ENCODE data around the gene SMIM24. TPM values are rescaled to one million over a fixed set of nuclear protein-coding genes. Genes with fewer than 3 reads are reported as not detected.

Gene SMIM24
- total RNA-seq, 1 experiment from 2014 or later: 1.9 TPM

- peaks cover 3% of the 10 kb centered on the region; the same call in 1 of the 2 replicates for H3K4me1 ChIP-seq (ENCODE audit: insufficient read depth, low read length)
- H3K4me2 ChIP-seq (ENCODE audit: insufficient read depth, insufficient read length, low read length): no peak overlapping the region
- no CpG with 5 or more reads among the region's 15 CpGs for WGBS (ENCODE audit: extremely low coverage, insufficient read length, low lambda C conversion rate)
- H3K9me3 Mint-ChIP-seq: no peaks in the 10 kb centered on the region; a peak in 1 of 5 replicates
- DNase-seq: no peak
- H2BK5ac ChIP-seq (ENCODE audit: insufficient read length, low read length): no peak overlapping the region
- H3K18ac ChIP-seq (ENCODE audit: insufficient read length, low read depth, low read length): no peak overlapping the region
- peaks cover 1% of the 10 kb centered on the region; the same call in 1 of the 2 replicates for H3K79me2 ChIP-seq (ENCODE audit: insufficient read depth, low read length)
- peaks cover 0 to 13% (median 2%) of the 10 kb centered on the region in 3 experiments; a peak in 5 of 7 replicates for H3K36me3 Mint-ChIP-seq (ENCODE audit: insufficient read depth in 1 of 3, low read depth in 3 of 3)
- no peak overlapping the region for H2BK120ac ChIP-seq (ENCODE audit: low read depth, low read length, poor library complexity, severe bottlenecking)
- H3K4ac ChIP-seq (ENCODE audit: low read depth, low read length): no peak overlapping the region
- H3T11ph ChIP-seq (ENCODE audit: low read length): no peak overlapping the region
- H2AFZ ChIP-seq (ENCODE audit: low read length): no peak overlapping the region
- H4K91ac ChIP-seq (ENCODE audit: insufficient read length, low read depth, low read length): no peak overlapping the region
- no peak overlapping the region for H3K4me3 Mint-ChIP-seq
- no peaks in the 10 kb centered on the region; the same call in 1 of the 2 replicates for H3K27me3 Mint-ChIP-seq (ENCODE audit: low read depth)
- no peak overlapping the region for H2AK5ac ChIP-seq (ENCODE audit: insufficient read length, low read length)
- H3K79me1 ChIP-seq (ENCODE audit: insufficient read depth, low read depth, low read length, poor library complexity, severe bottlenecking): no peaks in the 10 kb centered on the region
- no peak overlapping the region for H4K8ac ChIP-seq (replicated peaks; ENCODE audit: insufficient read length, low read depth, low read length)
- H2BK20ac ChIP-seq (ENCODE audit: low read depth, low read length, poor library complexity, severe bottlenecking): no peak overlapping the region
- TF ChIP-seq CTCF (conservative IDR thresholded peaks at IDR 0.05): no peak
- H2BK15ac ChIP-seq (ENCODE audit: low read depth, low read length): no peak overlapping the region
- H4K20me1 ChIP-seq (ENCODE audit: control insufficient read depth, insufficient read depth, insufficient read length): no peaks in the 10 kb centered on the region
- H3K27ac ChIP-seq (ENCODE audit: insufficient read length, low read depth, low read length): no peak overlapping the region
- no peaks in the 10 kb centered on the region for H3K27me3 ChIP-seq (ENCODE audit: insufficient read depth, low read length)
- H3K23ac ChIP-seq (ENCODE audit: insufficient read length, low read depth, low read length): no peak overlapping the region
- H3K14ac ChIP-seq (ENCODE audit: insufficient read depth, low read length): no peak overlapping the region; the same call in 1 of the 2 replicates
- H2BK12ac ChIP-seq (ENCODE audit: insufficient read length, low read depth, low read length): no peak overlapping the region
- H3K23me2 ChIP-seq (ENCODE audit: insufficient read length, low read depth, low read length, poor library complexity, severe bottlenecking): no peaks in the 10 kb centered on the region
- H3K9ac ChIP-seq (ENCODE audit: extremely low read depth, insufficient read length, low read length): no peak overlapping the region
- peaks cover 34 to 43% of the 10 kb centered on the region in 2 experiments for H3K4me1 Mint-ChIP-seq
- no peak overlapping the region for H4K5ac ChIP-seq (ENCODE audit: insufficient read length, low read depth, low read length)
- no peak overlapping the region for H3K56ac ChIP-seq (ENCODE audit: insufficient read length, low read depth, low read length)
- no peaks in the 10 kb centered on the region for H3K9me3 ChIP-seq (ENCODE audit: control insufficient read depth, low read depth, low read length)
- peak overlapping the region; percentile 22 to 53 (median 52); a peak in 3 of 7 replicates for H3K27ac Mint-ChIP-seq
Measured at GRCh38 chr19:3515891-3516422, 35.6 kb upstream of the SMIM24 start.

Data from H9 (cell line).